Activated T-cell treated with anti-CD3 and anti-CD28 coated beads, Interleukin-2, amount 50 U/mL, for 48 hours (primary cell): ENCODE results near the gene TRPM2.
"Not testable (repeated sequence)": the region's sequence is repeated elsewhere in the genome, so short reads cannot be mapped to it uniquely, and the experiment has no call there.

Experiments
- DNase-seq, 2 experiments: peaks; one replicate each; pipeline ENCODE4 v3.0.0-alpha.2; 2020

The TRPM2 gene

DNA sequence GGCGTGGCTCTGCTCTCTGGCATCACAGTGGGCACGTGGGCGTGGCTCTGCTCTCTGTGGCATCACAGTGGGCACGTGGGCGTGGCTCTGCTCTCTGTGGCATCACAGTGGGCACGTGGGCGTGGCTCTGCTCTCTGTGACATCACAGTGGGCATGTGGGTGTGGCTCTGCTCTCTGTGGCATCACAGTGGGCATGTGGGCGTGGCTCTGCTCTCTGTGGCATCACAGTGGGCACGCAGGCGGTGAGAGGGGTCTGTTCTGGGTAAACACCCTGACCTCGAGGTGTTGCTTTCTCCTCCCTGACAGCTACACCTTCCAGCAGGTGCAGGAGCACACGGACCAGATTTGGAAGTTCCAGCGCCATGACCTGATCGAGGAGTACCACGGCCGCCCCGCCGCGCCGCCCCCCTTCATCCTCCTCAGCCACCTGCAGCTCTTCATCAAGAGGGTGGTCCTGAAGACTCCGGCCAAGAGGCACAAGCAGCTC, 64.2 kb downstream of the TRPM2 start:
- DNase-seq, result not testable (repeated sequence)

DNA sequence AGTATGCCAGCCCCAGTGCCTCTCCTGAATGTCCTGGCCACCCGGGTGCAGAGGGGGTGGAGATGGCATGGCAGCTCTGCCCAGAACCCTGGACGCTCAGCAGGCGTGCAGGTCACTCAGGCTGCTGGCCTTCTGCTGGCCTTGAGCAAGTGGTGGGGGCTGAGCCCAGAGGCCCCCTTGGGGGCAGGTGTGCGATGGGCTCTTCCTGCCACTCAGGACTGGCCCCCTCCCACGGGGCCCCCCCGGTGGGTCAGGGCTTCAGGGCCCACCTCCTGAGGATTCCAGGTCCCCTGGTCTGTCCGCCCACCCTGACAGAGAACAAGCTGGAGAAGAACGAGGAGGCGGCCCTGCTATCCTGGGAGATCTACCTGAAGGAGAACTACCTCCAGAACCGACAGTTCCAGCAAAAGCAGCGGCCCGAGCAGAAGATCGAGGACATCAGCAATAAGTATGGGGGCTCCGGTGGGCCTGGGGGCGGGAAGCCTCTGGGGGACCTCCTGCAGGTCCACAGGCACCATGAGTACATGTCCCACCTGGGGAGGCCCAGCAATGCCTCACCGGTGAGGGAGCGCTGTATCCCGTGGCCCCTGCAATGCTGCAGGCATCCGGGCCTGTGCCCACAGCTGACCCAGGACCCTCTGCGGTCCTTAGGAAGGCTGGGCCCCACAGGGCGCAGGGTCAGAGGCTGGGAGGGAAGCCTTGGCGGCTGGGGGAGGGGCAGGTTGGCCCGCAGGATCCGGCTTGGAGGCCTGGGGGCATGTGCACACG, 64.9 kb downstream of the TRPM2 start:
- DNase-seq, result no peak

DNA sequence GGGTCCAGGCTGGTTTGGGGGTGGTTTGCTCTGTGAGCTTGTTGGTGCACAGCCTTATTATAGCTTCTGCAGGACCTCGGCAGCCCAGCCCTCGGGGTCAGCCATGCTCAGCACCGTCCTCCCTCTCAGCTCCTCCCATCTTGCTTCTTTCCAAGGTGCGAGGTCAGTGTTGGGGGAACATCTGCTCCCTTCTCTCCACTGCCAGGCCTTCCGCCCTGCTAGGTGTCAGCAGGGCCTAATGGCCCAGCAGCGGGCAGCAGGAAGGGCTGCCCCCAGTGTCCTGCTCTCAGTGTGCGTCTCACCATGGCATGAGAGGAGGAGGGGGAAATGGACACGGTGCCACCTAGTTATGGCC, 65.4 kb downstream of the TRPM2 start:
- DNase-seq, result no peak

DNA sequence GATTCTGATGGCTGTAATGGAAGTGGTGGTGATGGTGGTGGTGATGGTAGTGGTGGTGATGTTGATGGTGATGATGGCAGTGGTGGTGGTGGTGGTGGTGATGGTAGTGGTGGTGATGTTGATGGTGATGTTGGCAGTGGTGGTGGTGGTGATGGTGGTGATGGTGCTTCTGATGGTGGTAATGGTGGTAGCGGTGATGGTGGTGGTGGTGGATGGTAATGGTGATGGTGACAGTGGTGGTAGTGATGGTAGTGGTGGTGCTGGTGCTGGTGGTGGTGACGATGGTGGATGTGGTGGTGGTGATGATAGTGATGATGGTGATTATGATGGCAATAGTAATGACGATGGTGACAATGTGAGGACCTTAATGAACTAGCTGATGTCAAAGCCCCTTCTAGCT, 66.3 kb downstream of the TRPM2 start:
- DNase-seq, result no peak

DNA sequence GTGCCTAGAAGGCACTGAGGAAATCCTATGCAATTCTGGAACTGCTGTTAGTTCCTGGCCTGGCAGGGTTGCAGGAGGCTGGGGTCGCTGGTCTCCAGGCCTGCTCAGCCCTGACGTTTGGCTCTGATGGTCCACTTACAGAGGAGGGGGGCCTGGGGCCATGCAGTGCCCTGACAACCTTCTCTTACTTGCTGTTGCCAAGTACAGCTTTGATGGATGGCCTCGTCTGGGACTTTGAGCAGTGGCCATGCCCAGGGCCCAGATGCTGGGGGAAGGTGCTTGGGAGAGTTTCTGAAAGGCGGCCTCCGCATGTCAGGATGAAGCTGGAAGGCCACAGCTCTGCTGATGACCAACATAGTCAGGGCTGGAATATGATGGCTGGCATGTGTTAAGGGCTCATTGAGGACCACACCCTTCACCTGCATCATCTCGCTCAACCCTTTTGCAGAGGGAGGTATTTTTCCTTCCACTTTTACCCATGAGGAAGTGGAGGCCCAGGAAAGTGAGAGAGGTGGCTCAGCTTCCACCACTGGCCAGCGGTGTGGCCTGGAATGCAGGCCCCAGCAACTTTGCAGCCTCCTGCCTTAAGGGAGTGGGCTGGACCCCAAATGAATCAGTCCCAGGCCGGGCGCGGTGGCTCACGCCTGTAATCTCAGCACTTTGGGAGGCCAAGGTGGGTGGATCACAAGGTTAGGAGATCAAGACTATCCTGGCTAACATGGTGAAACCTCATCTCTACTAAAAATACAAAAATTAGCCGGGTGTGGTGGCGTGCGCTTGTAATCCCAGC, 67.2 kb downstream of the TRPM2 start:
- no peak for DNase-seq

DNA sequence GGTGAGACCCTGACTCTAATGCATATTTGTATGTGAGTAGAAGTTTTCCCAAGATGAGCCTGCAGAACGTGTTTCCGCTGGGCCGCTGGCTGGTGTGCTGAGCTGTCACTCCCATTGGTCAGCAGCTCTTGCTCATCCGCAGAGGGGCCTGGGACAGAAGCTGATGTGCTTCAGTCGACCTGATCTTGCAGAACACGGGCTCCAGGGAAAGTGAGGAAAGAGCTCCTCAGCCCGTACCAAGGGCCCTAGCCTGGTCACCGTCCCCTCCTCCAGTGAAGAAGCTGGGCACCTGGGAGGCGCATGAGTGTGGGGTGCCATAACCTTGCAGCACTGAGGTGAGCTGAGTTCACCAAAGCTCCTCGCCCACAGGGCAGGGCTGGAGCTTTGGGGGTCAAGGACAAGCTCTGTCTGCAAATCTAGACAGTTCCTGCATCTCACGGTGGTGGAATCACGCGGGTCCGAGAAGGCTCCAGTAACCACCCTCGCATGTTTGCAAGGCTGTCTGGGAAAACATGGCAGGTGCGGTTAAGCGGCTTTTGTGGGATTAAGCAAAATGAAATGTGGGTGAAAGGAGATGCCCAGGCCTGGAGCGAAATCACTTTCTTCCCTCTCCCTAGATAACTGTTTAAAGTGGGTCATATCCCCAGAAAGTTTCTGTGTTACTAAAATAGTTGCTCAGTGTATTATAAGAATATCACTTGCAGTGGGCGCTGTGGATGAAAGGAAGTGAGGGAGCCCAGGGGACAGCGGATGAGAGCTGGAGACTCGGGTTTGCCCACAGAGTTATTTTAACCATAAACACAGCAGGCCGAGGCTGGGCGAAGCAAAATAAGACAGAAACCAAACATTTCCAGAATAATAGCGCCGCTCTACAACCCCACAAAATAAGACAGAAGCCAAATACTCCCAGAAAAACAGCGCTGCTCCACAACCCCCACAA, 68.8 kb downstream of the TRPM2 start:
- no peak for DNase-seq

DNA sequence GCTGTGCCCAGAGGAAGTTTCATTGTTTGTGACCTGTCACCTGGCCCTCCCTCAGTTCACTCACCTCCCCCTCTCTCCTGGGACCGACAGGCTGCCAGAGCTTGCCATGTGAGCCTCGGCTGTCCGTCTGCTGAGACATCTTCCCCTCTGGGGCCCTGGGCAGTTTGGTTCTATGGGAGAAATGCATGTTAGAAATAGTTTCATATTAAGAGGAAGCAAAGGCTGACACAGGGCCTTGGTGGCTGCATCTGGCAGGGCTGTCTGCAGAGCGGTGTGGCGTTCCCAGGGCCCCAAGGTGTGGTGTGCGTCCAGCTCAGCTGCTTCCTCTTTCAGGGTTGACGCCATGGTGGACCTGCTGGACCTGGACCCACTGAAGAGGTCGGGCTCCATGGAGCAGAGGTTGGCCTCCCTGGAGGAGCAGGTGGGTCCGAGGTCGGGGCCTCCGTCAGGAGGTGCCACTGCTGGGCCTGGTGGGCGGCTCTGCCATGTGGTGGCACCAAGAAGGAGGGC, 69.9 kb downstream of the TRPM2 start:
- no peak for DNase-seq

DNA sequence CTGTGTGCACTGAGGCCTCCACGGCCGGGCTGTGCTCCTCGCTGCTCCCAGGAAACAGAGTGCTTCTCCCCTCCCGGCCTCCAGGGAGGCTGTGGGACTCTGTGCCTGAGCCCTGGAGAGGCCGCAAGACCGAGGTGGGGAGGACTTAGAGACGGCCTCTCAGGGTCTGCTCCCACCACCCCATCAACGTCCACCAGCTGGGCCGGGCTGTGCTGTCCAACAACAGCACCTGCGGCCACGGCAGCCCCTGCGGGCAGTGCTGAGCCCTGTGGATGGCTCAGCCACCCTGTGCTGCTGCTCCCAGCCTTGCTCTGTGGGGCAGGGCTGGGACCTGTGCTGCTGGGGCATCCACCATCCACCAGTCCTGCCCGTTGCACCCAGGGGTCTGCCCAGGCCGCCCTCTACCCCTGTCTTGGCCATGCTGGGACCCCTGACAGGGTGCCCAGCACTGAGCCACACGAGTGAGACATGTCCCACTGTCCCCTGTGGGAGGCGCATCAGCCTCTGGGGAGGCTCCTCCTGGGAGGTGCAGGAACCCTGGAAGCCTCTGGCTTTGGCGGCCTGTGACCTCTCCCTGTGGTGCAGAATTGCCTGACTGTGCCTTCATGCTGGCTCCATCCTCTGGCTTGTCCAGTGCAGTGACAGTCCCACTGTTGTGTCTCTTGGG, 70.7 kb downstream of the TRPM2 start:
- no peak for DNase-seq

DNA sequence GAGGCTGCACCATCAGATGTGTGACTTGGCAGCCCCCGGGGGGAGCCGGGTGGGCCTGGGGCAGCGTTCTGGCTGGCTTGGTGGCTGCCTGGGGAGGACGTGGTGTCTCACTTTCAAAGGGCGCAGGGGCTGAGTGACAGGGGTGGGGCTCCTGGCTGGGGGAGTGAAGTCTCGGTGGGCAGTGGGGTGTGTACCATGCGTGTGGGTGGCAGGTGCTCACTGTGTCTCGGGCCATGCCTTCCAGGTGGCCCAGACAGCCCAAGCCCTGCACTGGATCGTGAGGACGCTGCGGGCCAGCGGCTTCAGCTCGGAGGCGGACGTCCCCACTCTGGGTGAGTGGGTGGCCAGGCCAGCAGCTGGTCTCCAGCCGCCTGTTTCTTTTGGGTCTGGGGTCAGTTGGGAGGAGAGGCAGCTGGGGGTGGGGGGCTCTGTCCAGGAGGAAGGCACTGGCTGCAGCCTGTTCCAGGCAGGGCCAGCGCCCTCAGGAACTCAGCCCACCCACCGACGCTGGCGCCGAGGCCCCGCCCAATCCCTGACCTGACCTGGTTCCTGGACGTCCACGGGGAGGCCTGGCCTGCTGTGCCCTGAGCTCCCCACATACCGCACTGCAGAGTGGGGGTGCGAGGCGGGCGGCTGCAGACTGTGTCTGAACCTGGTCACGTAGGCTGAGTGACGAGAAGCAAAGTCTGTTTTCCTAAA, 71.3 kb downstream of the TRPM2 start:
- no peak for DNase-seq

DNA sequence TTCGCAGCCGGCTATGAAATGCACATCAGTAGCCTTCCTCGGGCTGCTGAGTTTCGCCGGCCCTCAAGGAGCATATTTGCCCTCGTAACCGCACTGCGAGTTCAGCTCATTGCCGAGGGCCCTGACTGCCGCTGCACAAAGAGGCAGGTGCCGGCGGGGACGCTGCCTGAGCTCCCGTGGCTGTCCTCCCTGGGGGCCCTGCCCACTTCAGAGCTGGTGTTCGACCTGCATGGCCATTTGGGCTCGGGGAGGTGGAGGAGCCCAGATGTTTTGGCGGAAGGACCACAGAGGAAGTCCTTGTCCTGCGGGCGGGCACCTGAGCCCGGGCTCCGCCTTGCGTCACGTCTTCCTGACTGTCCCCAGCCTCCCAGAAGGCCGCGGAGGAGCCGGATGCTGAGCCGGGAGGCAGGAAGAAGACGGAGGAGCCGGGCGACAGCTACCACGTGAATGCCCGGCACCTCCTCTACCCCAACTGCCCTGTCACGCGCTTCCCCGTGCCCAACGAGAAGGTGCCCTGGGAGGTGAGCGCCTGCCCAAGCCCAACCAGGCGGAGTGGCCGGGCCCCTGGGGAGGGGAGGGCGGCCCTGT, 72.0 kb downstream of the TRPM2 start:
- no peak for DNase-seq

DNA sequence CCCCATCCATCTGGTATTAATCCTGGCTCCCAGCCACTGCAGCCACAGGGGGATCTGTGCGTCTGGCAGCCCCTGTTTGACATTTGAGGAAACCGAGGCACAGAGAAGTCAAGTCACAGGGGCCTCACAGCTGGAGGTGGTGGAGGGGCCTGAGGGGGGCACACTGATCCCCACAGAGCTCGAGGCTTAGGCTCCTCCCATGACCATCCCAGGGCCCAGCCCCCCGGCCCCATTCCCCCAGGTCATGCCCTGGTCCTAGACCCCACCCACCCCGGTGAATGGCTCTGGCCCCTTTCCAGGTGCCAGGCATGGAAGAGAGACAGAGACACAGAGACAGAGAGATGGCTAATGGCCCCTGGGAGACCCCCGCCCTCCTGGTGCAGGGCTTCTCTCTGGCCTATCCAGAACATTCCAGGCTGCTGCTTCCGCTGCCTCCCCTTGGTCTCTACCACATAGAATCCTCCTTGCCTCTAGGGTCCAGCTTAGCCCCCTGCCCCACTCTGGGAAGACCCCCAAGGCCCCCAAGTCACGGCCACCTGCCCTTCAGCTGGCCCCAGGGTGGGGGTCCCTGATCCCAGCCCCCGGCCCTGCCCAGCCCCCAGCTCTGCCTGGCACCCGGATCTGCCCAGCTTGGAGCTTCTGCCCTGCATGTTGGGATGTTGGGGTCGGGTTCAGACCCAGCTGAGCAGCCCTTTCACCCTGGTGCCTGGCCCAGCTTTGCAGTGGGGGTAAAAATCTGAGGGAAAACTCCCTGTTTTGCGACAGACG, 72.7 kb downstream of the TRPM2 start:
- DNase-seq, result no peak

DNA sequence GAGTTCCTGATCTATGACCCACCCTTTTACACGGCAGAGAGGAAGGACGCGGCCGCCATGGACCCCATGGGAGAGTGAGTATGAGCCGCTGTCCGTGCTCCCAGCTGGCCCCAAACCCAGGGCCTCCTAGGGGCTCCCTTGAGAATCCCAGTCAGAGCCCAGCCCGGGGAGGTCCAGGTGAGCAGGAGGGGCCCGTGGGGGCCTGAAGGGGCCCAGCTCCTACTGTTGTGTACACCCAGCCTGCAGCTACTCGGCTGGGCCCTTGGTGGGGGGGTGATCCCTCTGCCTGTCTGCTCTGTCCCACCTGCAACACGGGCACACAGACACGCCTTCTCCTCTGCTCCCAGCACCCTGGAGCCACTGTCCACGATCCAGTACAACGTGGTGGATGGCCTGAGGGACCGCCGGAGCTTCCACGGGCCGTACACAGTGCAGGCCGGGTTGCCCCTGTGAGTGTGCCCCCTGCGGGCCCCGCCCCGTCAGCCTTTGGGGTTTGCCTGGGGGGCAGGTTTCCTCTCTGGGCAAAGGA, 73.3 kb downstream of the TRPM2 start:
- DNase-seq, result no peak

DNA sequence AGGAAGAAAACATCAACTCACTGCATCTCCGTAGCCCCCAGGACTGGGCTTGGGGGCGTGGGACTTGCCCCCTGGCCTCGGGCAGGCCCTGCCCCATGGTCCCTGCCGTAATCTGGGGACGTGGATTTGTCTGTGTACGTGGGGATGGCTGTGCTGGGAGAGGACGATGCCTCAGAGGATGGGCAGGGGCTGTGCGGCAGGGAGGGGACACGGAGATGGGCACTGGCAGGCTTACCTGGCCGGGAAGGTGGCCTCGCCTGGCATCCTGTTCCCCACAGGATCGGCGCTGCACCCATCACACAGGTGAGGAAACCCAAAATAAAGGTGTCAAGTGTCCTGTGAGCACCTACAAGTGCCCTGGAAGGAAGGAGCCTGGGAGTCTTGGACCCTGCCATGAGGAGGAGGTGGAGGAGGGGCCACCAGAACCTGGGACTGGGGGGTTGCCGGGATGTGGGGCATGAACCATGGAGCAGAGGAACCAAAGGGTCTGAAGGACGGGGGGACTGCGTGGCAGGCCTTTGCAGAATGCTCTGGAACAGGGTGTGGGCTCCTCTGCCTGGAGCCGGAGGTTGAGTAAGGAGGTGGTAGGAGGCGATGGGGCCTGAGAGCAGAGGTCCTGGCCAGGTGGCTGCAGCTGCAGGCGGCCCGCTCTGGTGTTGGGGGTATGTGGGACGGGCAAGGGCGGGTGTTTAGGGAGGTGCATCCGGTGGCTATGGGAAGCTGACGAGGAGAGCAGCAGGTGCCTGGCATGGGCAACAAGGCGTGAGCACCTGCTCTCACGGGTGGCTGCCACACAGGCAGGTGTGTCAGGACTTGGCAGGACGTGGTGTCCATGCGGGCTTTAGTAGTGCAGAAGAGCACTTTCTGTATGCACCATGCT, 74.1 kb downstream of the TRPM2 start:
- no peak for DNase-seq

DNA sequence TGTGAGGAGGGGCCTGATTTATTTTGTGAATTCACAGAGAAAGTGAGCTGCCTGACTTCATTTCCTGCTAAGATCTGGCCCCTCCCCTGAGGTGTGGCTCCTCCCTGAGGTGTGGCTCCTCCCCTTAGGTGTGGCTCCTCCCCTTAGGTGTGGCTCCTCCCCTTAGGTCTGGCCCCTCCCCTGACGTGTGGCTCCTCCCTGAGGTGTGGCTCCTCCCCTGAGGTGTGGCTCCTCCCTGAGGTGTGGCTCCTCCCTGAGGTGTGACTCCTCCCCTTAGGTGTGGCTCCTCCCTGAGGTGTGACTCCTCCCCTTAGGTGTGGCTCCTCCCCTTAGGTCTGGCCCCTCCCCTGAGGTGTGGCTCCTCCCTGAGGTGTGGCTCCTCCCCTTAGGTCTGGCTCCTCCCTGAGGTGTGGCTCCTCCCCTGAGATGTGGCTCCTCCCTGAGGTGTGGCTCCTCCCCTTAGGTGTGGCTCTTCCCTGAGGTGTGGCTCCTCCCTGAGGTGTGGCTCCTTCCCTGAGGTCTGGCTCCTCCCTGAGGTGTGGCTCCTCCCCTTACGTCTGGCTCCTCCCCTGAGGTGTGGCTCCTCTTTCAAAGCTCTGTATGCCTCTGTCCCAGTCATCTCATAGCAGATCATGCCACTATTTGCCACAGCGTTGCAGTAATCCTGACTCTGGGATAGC, 75.0 kb downstream of the TRPM2 start:
- DNase-seq, result peak; percentile 74 to 75

DNA sequence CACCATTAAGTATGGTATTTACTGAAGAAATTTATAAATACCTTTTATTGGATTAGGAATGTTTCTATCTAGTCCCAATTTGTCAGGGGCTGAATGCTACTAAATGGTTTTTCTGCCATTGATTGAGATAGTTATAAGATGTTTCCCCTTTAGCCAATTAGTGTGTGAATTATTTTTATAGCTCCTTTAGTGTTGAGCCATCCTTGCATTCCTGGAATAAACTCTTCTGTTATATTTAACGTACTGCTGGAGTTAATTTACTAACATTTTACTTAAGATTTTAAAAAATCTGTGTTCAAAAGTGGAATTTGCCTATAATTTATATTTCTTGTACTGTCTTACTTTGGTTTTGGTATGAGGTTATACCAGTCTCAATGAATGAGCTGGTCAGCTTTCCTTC, 76.5 kb downstream of the TRPM2 start:
- DNase-seq, result no peak

DNA sequence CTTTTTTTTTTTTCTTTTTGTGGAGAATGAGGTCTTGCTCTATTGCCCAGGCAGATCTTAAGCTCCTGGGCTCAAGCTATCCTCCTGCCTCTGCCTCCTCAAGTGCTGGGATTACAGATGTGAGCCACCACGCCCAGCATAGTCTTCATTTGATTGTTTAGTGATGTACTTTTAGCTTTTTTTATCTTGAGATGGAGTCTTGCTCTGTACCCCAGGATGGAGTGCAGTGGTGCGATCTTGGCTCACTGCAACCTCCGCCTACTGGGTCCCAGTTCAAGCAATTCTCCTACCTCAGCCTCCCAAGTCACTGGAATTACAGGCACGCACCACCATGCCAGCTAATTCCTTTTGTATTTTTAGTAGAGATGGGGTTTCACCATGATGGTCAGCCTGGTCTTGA, 77.9 kb downstream of the TRPM2 start:
- no peak for DNase-seq

DNA sequence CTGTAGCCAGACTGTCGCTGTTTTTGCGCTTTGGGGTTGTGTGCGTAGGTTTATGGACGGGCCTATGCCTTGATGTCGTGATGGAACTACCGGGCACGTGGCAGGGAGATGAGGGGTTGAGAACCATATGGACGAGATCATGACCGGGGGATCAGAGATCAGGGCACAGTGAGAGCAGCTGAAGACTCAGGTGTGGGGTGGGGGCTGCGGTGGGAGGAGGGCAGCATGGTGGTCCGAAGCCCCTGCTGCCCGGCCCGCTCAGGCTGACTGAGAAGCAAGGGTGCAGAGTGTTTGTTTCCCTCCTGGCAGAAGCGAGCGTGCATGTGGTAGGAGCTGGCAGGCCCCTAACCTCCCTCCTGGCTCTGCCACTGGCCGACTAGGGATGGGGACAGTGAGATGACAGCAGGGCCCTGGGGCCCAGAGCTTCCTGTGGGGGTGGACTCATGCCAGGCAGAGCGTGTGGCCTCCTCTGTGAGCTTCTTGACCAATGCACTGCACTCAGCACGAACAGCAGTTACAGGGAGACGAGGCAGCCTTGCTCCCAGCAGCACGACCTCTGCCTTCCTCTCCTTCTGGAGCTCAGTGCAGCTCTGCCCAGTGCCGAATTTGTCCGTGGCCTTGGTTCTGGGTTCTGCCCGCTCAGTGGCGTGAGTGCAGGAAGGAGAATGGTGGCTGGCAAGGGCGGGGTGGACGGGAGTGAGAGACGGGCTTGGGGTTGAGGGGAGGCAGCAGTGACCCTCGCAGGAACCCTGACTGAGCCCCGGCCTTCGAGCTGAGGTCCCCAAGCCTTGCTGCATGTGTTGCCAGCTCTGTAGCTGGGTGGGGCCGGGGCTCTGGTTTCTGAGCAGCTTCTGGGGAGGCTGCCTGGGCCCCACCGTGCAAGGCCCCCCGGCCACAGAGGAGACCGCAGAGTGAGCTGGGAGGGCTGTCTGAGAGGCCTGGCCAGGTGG, 79.7 kb downstream of the TRPM2 start:
- no peak for DNase-seq
